B cell (primary cell): Measurements from ENCODE around the gene LAMA4.

Experiments
- CTCF ChIP-seq: fragments of 200-600 bp; IDR thresholded peaks from one replicate; pipeline ENCODE4 v1.8.0; 2022; ENCODE audit warnings: antibody characterized with exemption, mild to moderate bottlenecking
- EZH2 ChIP-seq: IDR thresholded peaks from 2 replicates; pipeline ENCODE4 v1.6.1; 2012; ENCODE audit warnings: borderline replicate concordance, low read depth, mild to moderate bottlenecking, moderate library complexity, low read length; ENCODE audit not compliant: insufficient read depth, poor library complexity, severe bottlenecking

GRCh38 chr6:112243861-112244827 lies 10.2 kb downstream of the LAMA4 start:
- no peak for TF ChIP-seq EZH2
- no peak for TF ChIP-seq CTCF
